ENCODE results near the gene IP6K1. TPM values are rescaled to one million over a fixed set of nuclear protein-coding genes. Genes with fewer than 3 reads are reported as not detected.
A peak's percentile ranks its signal among the peaks of the same experiment; 100 is the strongest.

Gene IP6K1
- total and polyA plus RNA-seq, 11 donors, result 8.9 to 36.6 (median 20.4) TPM

DNA sequence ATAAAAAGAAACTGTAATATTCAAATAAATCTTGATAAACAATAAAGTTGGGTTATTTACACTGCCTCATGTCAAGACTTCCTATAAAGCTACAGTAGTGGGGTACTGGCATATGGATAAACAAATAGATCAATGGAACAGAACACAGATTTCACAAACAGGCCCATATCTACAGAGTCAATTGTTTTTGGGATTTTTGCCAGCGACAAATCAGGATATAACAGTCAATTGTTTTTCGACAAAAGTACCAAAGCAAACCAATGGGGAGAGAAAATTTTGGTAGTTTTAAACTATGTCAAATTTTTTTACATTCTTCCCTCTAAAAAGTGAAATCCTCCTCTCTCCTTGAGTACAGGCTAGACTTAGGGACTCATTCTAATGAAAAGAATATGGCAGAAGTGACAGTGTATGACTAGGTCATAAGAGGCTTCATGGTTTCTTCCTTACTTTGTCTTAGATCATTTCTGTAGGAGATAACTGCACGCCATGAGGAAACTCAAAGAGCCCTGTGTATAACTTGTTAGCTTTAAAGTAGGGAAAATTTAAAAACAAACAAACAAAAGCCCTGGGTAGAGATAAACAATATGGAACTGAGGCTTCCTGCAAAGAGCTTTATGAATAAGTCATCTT is 16.9 kb downstream of the IP6K1 start:
- Histone ChIP-seq H3K9me3 (no peaks in the 10 kb centered on the region), H3K27me3 (no peaks in the 10 kb centered on the region), H3K4me1 (peaks cover 0 to 5% (median 0%) of the 10 kb centered on the region in 12 donors), H3K27ac (no peak overlapping the region), H3K4me3 (no peak overlapping the region), H3K36me3 (peaks cover 0 to 23% (median 10%) of the 10 kb centered on the region in 9 donors)
- TF ChIP-seq, protein P1, sequence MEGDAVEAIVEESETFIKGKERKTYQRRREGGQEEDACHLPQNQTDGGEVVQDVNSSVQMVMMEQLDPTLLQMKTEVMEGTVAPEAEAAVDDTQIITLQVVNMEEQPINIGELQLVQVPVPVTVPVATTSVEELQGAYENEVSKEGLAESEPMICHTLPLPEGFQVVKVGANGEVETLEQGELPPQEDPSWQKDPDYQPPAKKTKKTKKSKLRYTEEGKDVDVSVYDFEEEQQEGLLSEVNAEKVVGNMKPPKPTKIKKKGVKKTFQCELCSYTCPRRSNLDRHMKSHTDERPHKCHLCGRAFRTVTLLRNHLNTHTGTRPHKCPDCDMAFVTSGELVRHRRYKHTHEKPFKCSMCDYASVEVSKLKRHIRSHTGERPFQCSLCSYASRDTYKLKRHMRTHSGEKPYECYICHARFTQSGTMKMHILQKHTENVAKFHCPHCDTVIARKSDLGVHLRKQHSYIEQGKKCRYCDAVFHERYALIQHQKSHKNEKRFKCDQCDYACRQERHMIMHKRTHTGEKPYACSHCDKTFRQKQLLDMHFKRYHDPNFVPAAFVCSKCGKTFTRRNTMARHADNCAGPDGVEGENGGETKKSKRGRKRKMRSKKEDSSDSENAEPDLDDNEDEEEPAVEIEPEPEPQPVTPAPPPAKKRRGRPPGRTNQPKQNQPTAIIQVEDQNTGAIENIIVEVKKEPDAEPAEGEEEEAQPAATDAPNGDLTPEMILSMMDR (IDR thresholded peaks at IDR 0.05), result no peak
- TF ChIP-seq POLR2A (IDR thresholded peaks at IDR 0.05), result no peak
- WGBS, 4 donors, result 84 to 91% (median 88%) methylated on average over 3 of the region's 3 CpGs
- intact Hi-C loops (cut with DNase I), result no loop called here
- DNase-seq (no peak), ATAC-seq (no peak)

DNA sequence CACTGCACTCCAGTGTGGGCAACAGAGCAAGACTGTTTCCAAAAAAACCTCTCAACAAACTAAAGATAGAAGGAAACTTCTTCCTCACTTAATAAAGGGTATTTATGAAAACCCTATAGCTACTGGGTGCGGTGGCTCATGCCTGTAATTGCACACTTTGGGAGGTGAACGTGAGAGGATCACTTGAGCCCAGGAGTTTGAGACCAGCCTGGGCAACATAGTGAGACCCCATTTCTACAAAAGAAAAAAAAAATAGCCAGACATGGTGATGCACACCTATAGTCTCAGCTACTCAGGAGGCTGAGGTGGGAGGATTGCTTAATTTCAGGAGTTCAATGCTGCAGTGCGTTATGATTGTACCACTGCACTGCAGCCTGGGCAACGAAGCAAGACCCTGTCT is 22.4 kb downstream of the IP6K1 start:
- H3K27ac ChIP-seq, result no peak overlapping the region
- TF ChIP-seq POLR2A (IDR thresholded peaks at IDR 0.05), result no peak
- TF ChIP-seq, protein P1 (IDR thresholded peaks at IDR 0.05), result no peak
- 96 to 97% (median 97%) methylated on average over 4 of the region's 4 CpGs for WGBS, 4 donors
- H3K4me3 ChIP-seq, result no peak overlapping the region
- DNase-seq, result no peak
- H3K4me1 ChIP-seq, result peaks cover 0 to 7% (median 0%) of the 10 kb centered on the region in 12 donors
- H3K9me3 ChIP-seq, result no peaks in the 10 kb centered on the region
- peaks cover 0 to 21% (median 3%) of the 10 kb centered on the region in 9 donors for H3K36me3 ChIP-seq
- no peaks in the 10 kb centered on the region for H3K27me3 ChIP-seq
- intact Hi-C loops (cut with DNase I), result no loop called here
- ATAC-seq, result no peak

DNA sequence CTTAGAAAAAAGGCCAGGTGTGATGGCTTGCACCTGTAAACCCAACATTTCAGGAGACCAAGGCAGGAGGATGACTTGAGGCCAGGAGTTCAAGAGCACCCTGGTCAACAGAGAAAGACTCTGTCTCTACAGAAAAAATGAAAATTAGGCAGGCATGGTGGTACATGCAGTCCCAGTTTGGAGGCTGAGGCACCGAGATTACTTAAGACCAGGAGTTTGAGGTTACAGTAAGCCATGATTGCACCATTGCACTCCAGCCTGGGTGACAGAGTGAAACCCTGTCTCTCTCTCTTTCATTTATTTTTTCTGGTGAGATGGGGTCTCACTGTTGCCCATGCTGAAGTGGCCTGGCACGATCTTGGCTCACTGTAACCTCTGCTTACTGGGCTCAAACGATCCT is 24.7 kb downstream of the IP6K1 start:
- H3K36me3 ChIP-seq, result peaks cover 0 to 17% (median 3%) of the 10 kb centered on the region in 9 donors
- no peak for TF ChIP-seq POLR2A (IDR thresholded peaks at IDR 0.05)
- TF ChIP-seq, protein P1 (IDR thresholded peaks at IDR 0.05), result no peak

DNA sequence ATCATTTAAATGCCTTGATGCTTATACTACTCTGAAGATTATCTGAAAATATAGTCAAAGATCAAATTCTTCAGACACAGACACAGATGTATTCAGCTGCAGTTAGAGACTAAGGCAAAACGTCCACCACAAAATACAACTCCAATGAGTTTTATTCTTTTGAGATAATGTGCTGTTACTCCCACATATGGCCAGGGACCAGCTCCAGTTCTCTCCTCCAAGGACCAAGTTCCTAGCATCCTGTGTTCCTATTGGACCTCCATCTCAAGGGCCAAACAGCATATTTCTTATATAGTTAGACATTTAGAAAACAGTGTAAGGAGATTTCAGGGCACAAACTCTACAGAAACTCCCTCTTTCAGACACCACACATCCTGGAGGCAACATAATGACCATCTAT is 27.1 kb downstream of the IP6K1 start:
- Histone ChIP-seq H3K4me3 (no peak overlapping the region), H3K27ac (no peak overlapping the region), H3K36me3 (peaks cover 0 to 13% (median 3%) of the 10 kb centered on the region in 9 donors), H3K27me3 (no peaks in the 10 kb centered on the region), H3K9me3 (no peaks in the 10 kb centered on the region), H3K4me1 (peaks cover 0 to 30% (median 4%) of the 10 kb centered on the region in 12 donors)
- no peak for DNase-seq
- WGBS, 4 donors, result 21 to 35% (median 27%) methylated on average over 1 of the region's 1 CpG
- intact Hi-C loops (cut with DNase I), result no loop called here
- ATAC-seq, result peak in 1 of 4 donors; percentile 43
- TF ChIP-seq, protein P1 (IDR thresholded peaks at IDR 0.05), result no peak
- TF ChIP-seq POLR2A (IDR thresholded peaks at IDR 0.05), result no peak

More for the DNA sequence above, 24.7 kb downstream of the IP6K1 start:
- Histone ChIP-seq H3K27ac (no peak overlapping the region), H3K4me1 (peaks cover 0 to 19% (median 3%) of the 10 kb centered on the region in 12 donors), H3K9me3 (no peaks in the 10 kb centered on the region), H3K27me3 (no peaks in the 10 kb centered on the region), H3K4me3 (no peak overlapping the region)
- DNase-seq, result no peak
- WGBS, 4 donors, result 82 to 93% (median 88%) methylated on average over 3 of the region's 3 CpGs
- no peak for ATAC-seq
- intact Hi-C loops (cut with DNase I), result no loop called here
